SK-N-SH (cell line): Measurements from ENCODE around the gene EMP1. TPM values are rescaled to one million over a fixed set of nuclear protein-coding genes. Genes with fewer than 3 reads are reported as not detected.
A peak's percentile ranks its signal among the peaks of the same experiment; 100 is the strongest.

Experiments used
- CTCF ChIA-PET: fragments of 300-600, 350-600 bp; formaldehyde crosslinking; extraction: SDS; loops from one replicate; lab custom pipeline; 2021; lab: Yijun Ruan, JAX
- POLR2A ChIA-PET: fragments of 350-600 bp; sonication (Branson Sonifier 250); formaldehyde crosslinking; extraction: SDS; loops from one replicate; lab custom pipeline; 2020; ENCODE audit warnings: antibody characterized with exemption, inconsistent platforms; lab: Yijun Ruan, JAX
- DNase-seq: peaks from one replicate; pipeline ENCODE4 v3.0.0; 2012
- H2AFZ ChIP-seq: fragments of 200-600 bp; sonication (generic); 2 replicates; pipeline ENCODE4 v1.8.1; 2016; ENCODE audit warnings: antibody characterized with exemption, mild to moderate bottlenecking, low read depth
- H3F3A ChIP-seq: fragments of 200-600 bp; sonication (generic); replicated peaks from 2 replicates; pipeline ENCODE3; 2016; ENCODE audit warnings: antibody characterized with exemption, mild to moderate bottlenecking; ENCODE audit not compliant: insufficient read depth
- H3K27ac ChIP-seq, 2 experiments: fragments of 200-500 bp in 1 of 2; fragments of 200-600 bp in 1 of 2; sonication (Bioruptor generic) in 1 of 2; sonication (generic), shearing (Covaris generic) in 1 of 2; 2 replicates each; pipeline versions ENCODE4 v1.5.1 to v1.6.1; 2014 to 2016; ENCODE audit warnings: low read depth in 2 of 2, inconsistent platforms in 1 of 2, low read length in 1 of 2, mild to moderate bottlenecking in 1 of 2, mixed read lengths in 1 of 2
- H3K27me3 ChIP-seq: fragments of 200-600 bp; sonication (generic), shearing (Covaris generic); 2 replicates; pipeline ENCODE4 v1.6.1; 2016; ENCODE audit warnings: mixed run types; ENCODE audit not compliant: insufficient read depth
- H3K36me3 ChIP-seq, 2 experiments: fragments of 200-500 bp in 1 of 2; fragments of 200-600 bp in 1 of 2; sonication (Bioruptor generic) in 1 of 2; sonication (generic) in 1 of 2; replicated peaks in 1 of 2; 2 replicates each; pipeline versions ENCODE3 to v1.5.1; 2014 to 2016; ENCODE audit warnings: low read length in 1 of 2, mild to moderate bottlenecking in 1 of 2; ENCODE audit not compliant: insufficient read depth in 2 of 2, control insufficient read depth in 1 of 2
- H3K4me1 ChIP-seq, 2 experiments: fragments of 200-500 bp in 1 of 2; fragments of 200-600 bp in 1 of 2; sonication (Bioruptor generic) in 1 of 2; sonication (generic), shearing (Covaris generic) in 1 of 2; 2 replicates each; pipeline versions ENCODE4 v1.5.1 to v1.6.1; 2014 to 2016; ENCODE audit warnings: low read depth in 1 of 2, low read length in 1 of 2, mixed run types in 1 of 2; ENCODE audit not compliant: insufficient read depth in 2 of 2, control insufficient read depth in 1 of 2
- H3K4me2 ChIP-seq: fragments of 200-600 bp; sonication (generic), shearing (Covaris generic); 2 replicates; pipeline ENCODE4 v1.6.1; 2017; ENCODE audit warnings: mixed run types
- H3K4me3 ChIP-seq, 2 experiments: fragments of 200-500 bp in 1 of 2; fragments of 200-600 bp in 1 of 2; sonication (Bioruptor generic) in 1 of 2; sonication (generic), shearing (Covaris generic) in 1 of 2; 2 replicates each; pipeline versions ENCODE4 v1.5.1 to v1.8.1; 2014 to 2016; ENCODE audit warnings: low read depth in 2 of 2, inconsistent platforms in 1 of 2, low read length in 1 of 2, mild to moderate bottlenecking in 1 of 2, mixed read lengths in 1 of 2, moderate library complexity in 1 of 2
- H3K79me2 ChIP-seq: fragments of 200-600 bp; sonication (generic); 2 replicates; pipeline ENCODE4 v1.8.1; 2017; ENCODE audit warnings: mild to moderate bottlenecking; ENCODE audit not compliant: insufficient read depth
- H3K9ac ChIP-seq: fragments of 200-600 bp; sonication (generic); 2 replicates; pipeline ENCODE4 v1.6.1; 2017; ENCODE audit warnings: mixed run types
- H3K9me2 ChIP-seq: fragments of 200-600 bp; sonication (generic); 2 replicates; pipeline ENCODE4 v1.6.1; 2017; ENCODE audit warnings: mixed run types
- H3K9me3 ChIP-seq: fragments of 200-600 bp; sonication (generic); 2 replicates; pipeline ENCODE4 v1.6.1; 2017; ENCODE audit warnings: mixed run types, mild to moderate bottlenecking, moderate library complexity
- H4K20me1 ChIP-seq: fragments of 200-600 bp; sonication (generic); 2 replicates; pipeline ENCODE4 v1.6.1; 2017; ENCODE audit warnings: mild to moderate bottlenecking, mixed run types; ENCODE audit not compliant: insufficient read depth
- CHD2 ChIP-seq: fragments of 150-350 bp; IDR thresholded peaks from 2 replicates; pipeline ENCODE4 v1.6.1; 2018; ENCODE audit warnings: low read length; ENCODE audit not compliant: partially characterized antibody
- CTCF ChIP-seq: fragments of 200-600 bp; sonication (generic); IDR thresholded peaks from 2 replicates; pipeline ENCODE4 v1.6.1; 2017; ENCODE audit warnings: antibody characterized with exemption, mild to moderate bottlenecking, moderate library complexity
- EZH2phosphoT487 ChIP-seq: fragments of 200-600 bp; sonication (generic); IDR thresholded peaks from 2 replicates; pipeline ENCODE4 v1.6.1; 2017; ENCODE audit warnings: low read depth, mixed run types, mild to moderate bottlenecking, antibody characterized with exemption, moderate library complexity, borderline replicate concordance
- FOSL2 ChIP-seq: IDR thresholded peaks from 2 replicates; pipeline ENCODE4 v1.4.0; 2012; ENCODE audit warnings: low read depth, mild to moderate bottlenecking, moderate library complexity, borderline replicate concordance
- FOXJ3 ChIP-seq: sonication (generic); formaldehyde crosslinking; IDR thresholded peaks from 2 replicates; pipeline ENCODE4 v1.5.1; 2020; ENCODE audit warnings: mild to moderate bottlenecking, missing genetic modification reagents
- MEF2A ChIP-seq: IDR thresholded peaks from 2 replicates; pipeline ENCODE4 v1.4.0; 2012; ENCODE audit warnings: low read depth, borderline replicate concordance
- RAD21 ChIP-seq: IDR thresholded peaks from 2 replicates; pipeline ENCODE4 v1.6.1; 2012; ENCODE audit warnings: mild to moderate bottlenecking, low read length
- RFX5 ChIP-seq: IDR thresholded peaks from 2 replicates; pipeline ENCODE4 v1.6.1; 2012; ENCODE audit warnings: mild to moderate bottlenecking, improper control_type of control experiment, low read length
- RXRA ChIP-seq: IDR thresholded peaks from 2 replicates; pipeline ENCODE4 v1.4.0; 2012; ENCODE audit warnings: low read depth, mild to moderate bottlenecking, borderline replicate concordance
- SMC3 ChIP-seq: IDR thresholded peaks from 2 replicates; pipeline ENCODE4 v1.6.1; 2012; ENCODE audit warnings: low read depth, low read length, improper control_type of control experiment
- TCF12 ChIP-seq: IDR thresholded peaks from 2 replicates; pipeline ENCODE4 v1.4.0; 2012
- YY1 ChIP-seq: IDR thresholded peaks from 2 replicates; pipeline ENCODE4 v1.4.0; 2012; ENCODE audit warnings: low read depth, mild to moderate bottlenecking
- WGBS: methylation state at CpG from one replicate; pipeline ENCODE4 v1.1.6; 2017; ENCODE audit warnings: low lambda C conversion rate; 5-methylcytosine and 5-hydroxymethylcytosine counted together
- polyA plus RNA-seq, 3 experiments: library from polyadenylated mRNA; depleted of rRNA; stranded (reverse); fragments of >200 nt; gene quantifications; 2 replicates each; pipeline ENCODE4 v1.2.3, GENCODE V29; 2012

Gene EMP1
- polyA plus RNA-seq, 1 of the 3 experiments (the other 2 are of a cell fraction): 67.4 TPM

- TF ChIP-seq FOXJ3 (CRISPR knock-in tag) (no peak), TCF12 (no peak)
These were observed 14.8 kb downstream of the EMP1 start (continued) for GRCh38 chr12:13211191-13211858.

DNA sequence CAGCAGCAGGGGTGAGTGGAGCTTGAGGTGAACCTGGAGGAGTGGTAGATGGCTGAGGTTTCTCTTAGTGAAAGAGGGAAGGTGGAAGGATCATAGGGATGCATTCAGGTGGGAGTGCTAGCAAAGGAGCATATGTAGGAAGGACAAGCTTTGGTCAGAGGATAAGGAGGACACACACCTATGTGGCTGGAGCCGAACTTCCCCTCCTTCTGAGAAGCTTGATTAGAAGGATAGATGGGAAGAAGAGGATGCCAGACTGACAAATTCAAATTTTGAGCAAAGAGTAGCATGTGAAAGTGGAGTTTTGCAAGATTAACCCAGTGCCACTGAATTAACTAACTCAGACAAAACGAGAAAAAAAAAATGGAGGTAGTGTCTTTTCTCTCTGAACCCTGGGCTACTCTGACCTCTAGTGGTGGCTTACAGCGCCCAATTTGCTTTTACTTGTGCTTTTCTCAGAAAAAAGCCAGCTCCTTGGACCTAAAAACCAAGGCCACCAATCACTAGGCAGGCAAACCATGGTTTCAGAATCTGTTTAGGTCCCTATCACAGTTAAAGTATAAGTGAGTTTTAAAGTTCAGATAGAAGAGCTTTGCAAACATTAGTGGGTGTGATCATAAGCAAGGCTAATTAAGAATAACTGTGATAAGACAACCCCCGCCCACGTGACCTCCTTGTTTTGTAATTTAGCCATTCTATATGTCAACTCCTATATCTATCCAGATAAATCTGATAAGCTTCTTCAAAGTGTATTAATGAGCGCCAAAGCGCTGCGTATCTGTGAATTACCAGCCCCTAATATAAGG is 15.5 kb downstream of the EMP1 start:
- ChIA-PET POLR2A (interaction anchor here (1.0 kb wide), 1 partner anchor 111 kb away, joined by 3 read pairs; no protein-coding TSS in a partner anchor), CTCF (interaction anchor here (0.6 to 6.8 kb wide), 91 partner anchors 10 to 955 kb away, joined by 3 to 129 read pairs (median 4); partner anchors contain the start of genes EMP1, FAM234B and GPRC5D)
- Histone ChIP-seq H2AFZ (no peak overlapping the region), H3K27ac (peak overlapping the region in 1 of 2 experiments; percentile 100; a peak in 2 of 4 replicates), H3F3A (peaks cover 11% of the 10 kb centered on the region), H3K9me3 (no peaks in the 10 kb centered on the region), H3K27me3 (no peaks in the 10 kb centered on the region), H3K4me1 (peaks cover 7 to 46% of the 10 kb centered on the region in 2 experiments), H3K9ac (0 out of 2 replicates have a peak overlapping the region, but pooled peaks have one; percentile 10), H3K9me2 (no peaks in the 10 kb centered on the region), H3K36me3 (peaks cover 20 to 46% of the 10 kb centered on the region in 2 experiments), H4K20me1 (no peaks in the 10 kb centered on the region), H3K4me3 (0 out of 4 replicates have a peak overlapping the region, but pooled peaks of 1 of the 2 experiments have one; percentile 14), H3K4me2 (0 out of 2 replicates have a peak overlapping the region, but pooled peaks have one; percentile 48), H3K79me2 (peaks cover 38% of the 10 kb centered on the region)
- WGBS: 51% methylated on average over 8 of the region's 8 CpGs
- TF ChIP-seq YY1 (peak; percentile 77), CTCF (peak; percentile 94), RAD21 (peak; percentile 93), SMC3 (peak; percentile 85), EZH2phosphoT487 (no peak)
- DNase-seq: peak; percentile 56

- H4K20me1 ChIP-seq: no peaks in the 10 kb centered on the region
These were observed 18.5 kb downstream of the EMP1 start for GRCh38 chr12:13215056-13215455.

More at GRCh38 chr12:13215056-13215455, 18.5 kb downstream of the EMP1 start:
- ChIA-PET CTCF (interaction anchor here (1.1 to 4.7 kb wide), 5 partner anchors 14 to 299 kb away, joined by 3 to 24 read pairs (median 4); no protein-coding TSS in a partner anchor), POLR2A (no interaction called here)
- peaks cover 8% of the 10 kb centered on the region for H3K79me2 ChIP-seq
- no peak overlapping the region for H3K9ac ChIP-seq
- H3K9me2 ChIP-seq: no peaks in the 10 kb centered on the region
- H3K36me3 ChIP-seq: peaks cover 20 to 69% of the 10 kb centered on the region in 2 experiments
- no peak overlapping the region for H3K27ac ChIP-seq
- H3K27me3 ChIP-seq: no peaks in the 10 kb centered on the region
- TF ChIP-seq MEF2A (no peak), CHD2 (no peak), FOSL2 (no peak), RAD21 (no peak), RFX5 (no peak), RXRA (no peak)
- no peaks in the 10 kb centered on the region for H3K9me3 ChIP-seq
- H2AFZ ChIP-seq: no peak overlapping the region
- no peak for DNase-seq
- peaks cover 20% of the 10 kb centered on the region for H3F3A ChIP-seq
- WGBS: 86% methylated on average over 4 of the region's 4 CpGs
- H3K4me1 ChIP-seq: peaks cover 3 to 19% of the 10 kb centered on the region in 2 experiments
- H3K4me3 ChIP-seq: no peak overlapping the region
- H3K4me2 ChIP-seq: no peak overlapping the region
